Stimulated activated naive CD4-positive, alpha-beta T cell treated with Interleukin-2 at 50 U/mL for 16 hours (primary cell): Measurements from ENCODE around the gene SLC16A12.
"Not testable (repeated sequence)": the region's sequence is repeated elsewhere in the genome, so short reads cannot be mapped to it uniquely, and the experiment has no call there.

Source experiments
- DNase-seq: peaks from one replicate; lab custom pipeline; 2025; lab: John Stamatoyannopoulos, UW

SLC16A12 gene

DNA sequence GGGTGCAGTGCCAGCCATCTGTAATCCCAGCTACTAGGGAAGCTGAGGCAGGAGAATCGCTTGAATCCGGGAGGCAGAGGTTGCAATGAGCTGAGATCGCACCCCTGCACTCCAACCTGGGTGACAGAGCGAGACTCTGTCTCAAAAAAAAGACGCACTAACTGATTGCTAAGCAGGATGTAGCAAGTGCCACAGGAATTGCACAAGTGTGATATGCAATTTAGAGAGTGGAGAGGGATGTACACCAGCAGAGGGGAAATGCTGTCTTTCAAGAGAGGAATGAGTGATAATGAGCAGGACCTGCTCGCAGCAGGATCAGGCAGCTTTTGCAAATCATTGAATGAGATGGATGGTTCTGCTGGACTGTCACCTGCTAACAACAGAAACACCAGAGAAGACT is 13.3 kb upstream of the SLC16A12 start:
- no peak for DNase-seq

DNA sequence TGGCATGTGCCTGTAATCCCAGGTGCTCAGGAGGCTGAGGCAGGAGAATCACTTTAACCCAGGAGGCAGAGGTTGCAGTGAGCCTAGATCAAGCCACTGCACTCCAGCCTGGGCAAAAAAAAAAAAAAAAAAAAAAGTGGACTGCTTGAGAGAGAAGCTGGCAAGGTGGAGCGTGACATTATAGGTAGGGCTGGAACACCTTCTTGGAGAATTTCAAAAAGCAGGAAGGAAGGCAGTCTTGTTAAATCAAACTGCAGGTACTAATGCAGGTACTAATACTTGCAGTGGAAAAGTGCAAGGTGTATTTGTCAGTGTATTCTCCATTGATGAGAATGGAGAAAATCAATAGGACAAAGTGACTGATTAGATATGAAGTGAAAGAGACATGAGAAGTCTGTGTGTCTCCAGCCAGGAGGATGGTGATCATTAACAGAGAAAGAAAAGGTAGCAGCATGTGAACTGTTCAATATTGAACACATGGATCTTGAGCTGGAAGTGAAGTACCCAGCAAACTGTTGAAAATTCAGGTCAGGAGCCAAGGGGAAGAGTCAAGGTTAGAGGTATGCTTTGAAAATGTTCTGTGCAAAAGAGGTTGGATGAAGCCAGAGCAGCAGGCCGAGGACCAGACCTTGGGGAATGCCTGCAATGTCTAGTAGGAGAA is 12.6 kb upstream of the SLC16A12 start:
- no peak for DNase-seq

DNA sequence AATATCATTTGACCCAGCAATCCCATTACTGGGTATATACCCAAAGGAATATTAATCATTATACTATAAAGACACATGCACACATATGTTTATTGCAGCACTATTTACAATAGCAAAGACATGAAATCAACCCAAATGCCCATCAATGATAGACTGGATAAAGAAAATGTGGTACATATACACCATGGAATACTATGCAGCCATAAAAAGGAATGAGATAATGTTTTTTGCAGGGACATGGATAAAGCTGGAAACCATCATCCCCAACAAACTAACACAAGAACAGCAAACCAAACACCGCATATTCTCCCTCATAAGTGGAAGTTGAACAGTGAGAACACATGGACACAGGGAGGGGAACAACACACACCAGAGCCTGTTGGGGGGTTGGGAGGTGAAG is 11.3 kb upstream of the SLC16A12 start:
- not testable (repeated sequence) for DNase-seq

DNA sequence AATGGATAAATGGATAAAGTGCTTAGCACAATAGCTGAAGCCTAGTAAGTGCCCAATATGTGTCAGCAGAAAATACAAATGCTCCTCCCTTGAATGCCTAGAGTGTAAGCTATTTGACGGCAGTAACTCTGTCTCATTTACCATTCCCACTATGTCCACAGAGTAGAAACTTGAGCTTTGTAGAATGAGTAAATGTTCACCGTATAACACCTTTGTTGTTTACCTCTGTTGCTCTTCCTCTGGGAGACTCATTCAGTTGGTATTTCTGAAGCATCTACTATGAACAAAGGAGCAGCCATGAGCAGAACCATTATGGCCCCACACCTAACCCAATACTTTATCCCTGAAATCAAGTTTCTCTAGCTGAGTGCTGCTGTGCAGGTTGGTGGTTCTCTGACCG is 8.4 kb upstream of the SLC16A12 start:
- DNase-seq = no peak

DNA sequence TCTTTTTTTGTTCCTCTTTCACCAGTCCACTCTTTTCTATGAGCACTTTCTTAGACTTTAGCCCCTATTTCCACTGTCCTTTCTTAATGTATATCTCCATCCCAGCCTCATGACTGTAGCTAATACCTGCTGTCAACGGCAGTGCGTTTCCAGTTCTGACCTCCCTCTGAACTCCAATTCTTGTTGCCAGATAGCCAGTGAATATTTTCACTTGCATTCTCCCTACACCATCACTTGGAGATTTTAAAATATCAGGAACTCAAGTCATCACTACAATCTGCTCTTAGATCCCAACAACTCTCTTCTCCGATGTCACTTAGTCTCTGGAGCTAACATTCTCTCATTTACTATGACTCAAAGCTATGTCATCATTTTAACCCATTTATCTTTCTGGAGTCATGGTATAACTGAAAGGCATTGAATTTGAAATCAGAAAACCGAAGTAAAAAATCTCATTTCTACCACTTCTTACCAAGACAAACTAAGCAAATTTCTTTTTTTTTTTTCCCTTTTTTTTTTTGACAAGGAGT is 5.1 kb upstream of the SLC16A12 start:
- no peak for DNase-seq

DNA sequence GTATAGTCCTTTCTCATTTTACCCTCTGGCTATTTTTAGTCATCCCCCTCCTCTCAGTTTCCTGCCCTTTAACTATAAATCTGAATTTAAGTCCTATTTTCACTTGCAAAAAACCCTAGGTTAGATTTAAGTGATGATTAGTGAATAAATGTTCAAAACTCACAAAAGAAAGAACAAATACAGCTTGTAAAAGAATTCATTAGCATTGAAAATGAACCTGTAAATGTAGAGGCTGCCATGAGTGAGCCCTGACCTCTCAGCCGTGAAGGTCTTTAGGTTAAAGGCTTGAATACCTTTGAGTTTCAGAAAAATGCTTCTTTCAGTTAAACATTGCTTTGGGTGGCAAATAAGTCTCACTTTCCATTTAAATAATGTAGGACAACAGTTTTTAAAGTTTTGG is 2.0 kb upstream of the SLC16A12 start:
- DNase-seq = no peak

DNA sequence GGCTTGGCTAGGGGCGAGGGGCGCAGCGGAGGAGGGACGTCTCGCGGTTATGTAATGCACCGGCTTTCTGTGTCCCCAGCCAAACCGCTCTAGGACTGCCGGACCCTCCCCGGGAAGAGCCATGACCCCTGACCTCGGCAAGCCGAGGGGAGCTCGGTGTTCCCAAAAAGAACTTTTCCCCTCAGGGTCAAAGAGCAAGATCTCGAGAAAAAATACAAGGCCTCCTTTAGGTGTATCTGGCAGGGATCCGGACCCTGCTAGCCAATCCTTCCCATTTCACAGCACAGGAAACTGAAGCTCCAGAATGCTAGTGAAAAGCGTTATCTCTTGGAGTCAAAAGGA is 590 bp upstream of the SLC16A12 start:
- DNase-seq = no peak

DNA sequence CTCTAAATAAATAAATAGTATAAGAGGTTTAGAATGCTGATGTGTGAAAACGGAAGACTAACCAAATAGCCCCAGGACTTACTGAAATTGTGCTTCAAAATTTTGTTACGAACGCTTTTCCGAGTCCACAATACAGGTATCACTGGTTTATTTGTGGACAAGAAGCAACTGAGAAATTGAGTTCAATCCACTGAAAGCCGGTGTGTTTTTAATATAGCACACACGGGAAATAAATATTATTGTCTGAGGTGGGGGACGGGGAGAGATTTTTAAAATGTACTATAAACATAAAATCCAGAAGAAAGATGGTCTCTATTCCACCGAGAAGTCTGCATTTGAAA is 598 bp downstream of the SLC16A12 start:
- DNase-seq = no peak

DNA sequence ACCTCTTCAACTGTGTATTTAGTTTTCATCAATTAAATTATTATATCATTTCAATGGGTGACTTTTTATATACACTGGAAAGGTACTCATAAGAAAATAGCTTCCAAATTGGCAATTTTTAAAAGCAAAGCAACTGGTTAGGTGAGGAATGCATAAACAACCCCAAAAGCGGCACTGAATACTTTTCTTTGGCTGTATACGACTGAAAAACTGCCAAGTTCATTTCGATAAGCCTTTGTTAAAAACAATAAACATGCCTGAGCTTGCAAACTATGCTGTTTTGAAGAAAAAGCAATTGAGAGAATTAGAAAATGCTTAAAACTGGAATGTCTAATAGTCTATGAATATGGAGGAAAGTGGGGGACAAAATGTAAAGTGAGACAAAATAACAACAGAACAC is 2.9 kb downstream of the SLC16A12 start:
- no peak for DNase-seq

DNA sequence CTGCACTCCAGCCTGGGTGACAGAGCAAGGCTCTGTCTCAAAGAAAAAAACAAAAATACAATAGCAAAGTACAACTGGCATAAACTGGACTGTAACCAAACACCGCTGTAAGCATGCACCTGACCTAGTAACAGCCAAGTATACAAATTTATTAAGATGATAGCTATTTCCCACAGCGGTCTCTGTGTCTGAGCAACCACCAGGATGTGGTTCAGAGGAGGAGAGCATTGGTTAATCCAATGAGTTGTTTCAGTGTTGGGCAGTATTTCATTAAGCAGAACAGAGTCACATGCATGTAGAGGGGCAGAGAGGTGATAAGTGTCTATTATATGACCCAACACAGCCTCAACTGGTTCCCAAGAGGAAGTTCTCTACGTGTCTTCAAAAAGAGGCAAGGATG is 4.0 kb downstream of the SLC16A12 start:
- DNase-seq = no peak

DNA sequence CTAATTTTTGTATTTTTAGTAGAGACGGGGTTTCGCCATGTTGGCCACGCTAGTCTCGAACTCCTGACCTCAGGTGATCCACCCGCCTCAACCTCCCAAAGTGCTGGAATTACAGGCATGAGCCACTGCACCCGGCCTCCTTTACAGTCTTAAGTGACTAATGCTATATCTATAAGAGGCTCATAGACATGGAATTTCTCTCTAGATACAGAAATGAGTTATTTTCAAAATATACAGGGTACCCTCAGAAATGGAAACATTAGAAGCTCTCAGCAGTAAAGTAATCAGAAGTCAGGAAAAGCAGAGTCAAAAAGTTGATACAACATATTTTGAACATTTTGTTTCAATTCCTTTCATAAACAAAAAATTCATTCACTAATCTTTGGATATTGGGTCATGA is 5.7 kb downstream of the SLC16A12 start:
- DNase-seq = not testable (repeated sequence)

DNA sequence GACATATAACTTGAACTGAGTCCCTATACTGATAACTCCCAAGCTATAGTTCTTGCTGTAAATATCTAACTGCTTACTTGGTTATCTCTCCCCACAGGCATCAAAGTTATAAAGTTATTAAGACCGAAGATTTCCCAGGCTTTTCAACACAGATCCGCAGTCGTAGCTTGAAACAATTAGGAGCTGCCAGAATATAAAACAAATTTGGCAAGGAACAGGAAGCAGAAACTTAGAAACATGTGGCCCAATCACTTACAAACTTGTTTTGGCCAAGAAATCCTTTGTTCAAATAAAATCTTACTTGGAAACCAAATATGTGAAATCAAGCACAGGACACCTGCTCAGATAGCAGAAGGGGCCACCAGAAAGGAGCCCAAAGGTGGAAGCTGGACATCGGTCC is 9.0 kb downstream of the SLC16A12 start:
- DNase-seq = no peak

DNA sequence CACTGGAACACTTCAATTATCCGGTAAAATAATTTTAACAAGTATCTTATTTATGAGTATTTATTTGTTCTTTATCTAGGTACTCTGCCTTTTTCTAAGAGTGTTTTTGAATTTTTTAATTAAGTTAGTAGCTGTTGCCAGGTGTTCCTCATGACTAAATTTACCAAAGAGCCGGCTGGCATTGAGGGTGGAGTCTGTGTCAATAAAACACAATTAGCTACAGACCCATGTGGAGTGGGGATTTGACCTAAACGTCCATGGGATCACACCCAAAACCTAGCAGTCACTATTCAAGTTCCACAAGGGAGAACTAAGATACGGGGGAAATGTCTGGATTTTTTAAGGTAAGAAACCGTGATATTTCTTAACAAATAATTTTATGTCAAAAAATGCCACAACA is 9.8 kb downstream of the SLC16A12 start:
- DNase-seq = no peak

DNA sequence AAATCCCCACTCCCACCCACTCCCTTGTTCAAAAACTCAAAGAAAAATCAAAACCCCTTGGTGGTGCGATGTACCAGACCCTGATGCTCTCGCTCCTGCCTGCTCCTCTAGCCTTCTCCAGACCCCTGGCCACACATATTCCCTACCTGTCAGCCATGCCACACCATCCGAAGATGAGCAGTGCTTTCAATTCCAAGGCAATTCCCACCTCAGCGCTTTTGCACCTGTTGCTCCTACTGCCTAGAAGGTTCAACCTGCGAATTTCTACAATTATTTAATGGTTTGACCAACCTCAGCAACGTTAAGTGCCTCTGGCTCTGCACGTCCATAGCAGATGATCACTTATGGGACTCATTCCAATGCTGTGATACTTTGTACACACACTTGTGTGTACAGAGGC is 11.1 kb downstream of the SLC16A12 start:
- DNase-seq = no peak

DNA sequence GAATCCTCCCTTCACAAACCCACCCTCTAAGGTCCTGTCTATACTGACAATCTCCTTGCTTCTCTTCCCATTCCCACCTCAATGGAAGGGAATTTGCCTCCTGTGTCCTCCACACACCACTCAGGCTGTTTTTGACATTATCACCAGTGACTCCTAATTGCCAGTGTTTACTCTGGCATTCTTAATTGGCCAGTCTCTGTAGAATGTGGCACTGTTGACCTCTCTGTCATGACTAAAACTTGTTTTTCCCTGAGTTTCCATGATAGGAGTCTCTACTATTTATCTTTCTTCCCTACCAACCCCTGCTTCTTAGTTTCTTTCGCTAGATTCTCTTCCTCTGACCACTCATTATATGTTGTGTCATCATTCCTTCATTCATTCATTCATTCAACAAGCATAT is 12.1 kb downstream of the SLC16A12 start:
- DNase-seq = no peak

DNA sequence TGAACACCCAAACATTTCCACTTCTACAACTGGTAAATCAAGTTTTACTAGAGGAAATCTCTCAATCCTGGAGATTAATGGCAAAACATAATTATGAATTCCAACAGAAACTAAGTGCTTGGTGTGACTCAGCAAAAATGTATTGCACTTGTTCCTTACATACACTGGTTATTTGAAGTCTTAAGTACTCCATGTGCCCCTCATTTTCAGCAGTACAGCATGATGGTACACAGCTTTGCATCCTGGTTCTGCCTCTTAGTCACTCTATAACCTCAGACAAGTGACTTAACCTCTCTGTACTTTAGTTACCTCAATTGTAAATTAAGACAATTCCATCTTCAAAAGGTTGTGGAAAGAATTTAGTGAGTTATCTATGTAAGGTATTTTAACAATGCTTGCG is 12.9 kb downstream of the SLC16A12 start:
- DNase-seq = no peak

DNA sequence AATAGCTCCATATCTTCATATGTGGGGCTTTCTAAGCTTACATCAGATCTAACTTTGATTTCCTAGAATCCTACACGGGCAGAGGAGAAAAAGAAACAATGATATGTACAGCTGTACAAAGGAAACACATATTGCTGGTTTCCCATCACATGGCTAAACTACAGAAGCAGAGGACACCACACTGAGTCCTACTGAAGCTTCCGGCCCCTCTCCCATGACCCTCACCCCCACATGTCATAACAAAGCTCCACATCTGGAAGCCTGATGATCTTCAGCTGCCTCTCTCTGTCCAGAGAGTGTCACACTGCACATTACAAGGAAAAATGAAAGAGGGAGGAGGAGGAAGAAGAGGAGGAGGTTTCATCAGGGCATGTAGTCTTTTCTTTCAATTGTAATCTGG is 14.0 kb downstream of the SLC16A12 start:
- no peak for DNase-seq

DNA sequence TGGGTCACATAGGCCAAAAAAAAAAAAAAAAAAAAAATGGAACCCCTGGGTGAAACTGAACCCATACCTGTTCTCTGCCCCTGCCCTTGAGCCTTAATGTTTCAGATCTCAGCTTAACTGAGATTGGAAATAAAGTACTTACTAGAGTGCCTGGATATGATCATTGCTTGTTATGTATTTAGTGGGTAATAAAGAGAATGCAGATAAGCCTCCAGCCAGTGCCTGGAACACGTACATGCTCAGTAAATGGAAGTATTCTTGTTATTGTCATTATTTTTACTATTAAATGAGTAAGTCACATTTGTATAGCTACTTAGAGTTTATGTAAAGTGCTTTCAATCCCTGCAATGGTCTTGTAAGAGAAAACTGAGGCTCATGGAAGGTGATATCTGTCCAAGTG is 14.7 kb downstream of the SLC16A12 start:
- no peak for DNase-seq

DNA sequence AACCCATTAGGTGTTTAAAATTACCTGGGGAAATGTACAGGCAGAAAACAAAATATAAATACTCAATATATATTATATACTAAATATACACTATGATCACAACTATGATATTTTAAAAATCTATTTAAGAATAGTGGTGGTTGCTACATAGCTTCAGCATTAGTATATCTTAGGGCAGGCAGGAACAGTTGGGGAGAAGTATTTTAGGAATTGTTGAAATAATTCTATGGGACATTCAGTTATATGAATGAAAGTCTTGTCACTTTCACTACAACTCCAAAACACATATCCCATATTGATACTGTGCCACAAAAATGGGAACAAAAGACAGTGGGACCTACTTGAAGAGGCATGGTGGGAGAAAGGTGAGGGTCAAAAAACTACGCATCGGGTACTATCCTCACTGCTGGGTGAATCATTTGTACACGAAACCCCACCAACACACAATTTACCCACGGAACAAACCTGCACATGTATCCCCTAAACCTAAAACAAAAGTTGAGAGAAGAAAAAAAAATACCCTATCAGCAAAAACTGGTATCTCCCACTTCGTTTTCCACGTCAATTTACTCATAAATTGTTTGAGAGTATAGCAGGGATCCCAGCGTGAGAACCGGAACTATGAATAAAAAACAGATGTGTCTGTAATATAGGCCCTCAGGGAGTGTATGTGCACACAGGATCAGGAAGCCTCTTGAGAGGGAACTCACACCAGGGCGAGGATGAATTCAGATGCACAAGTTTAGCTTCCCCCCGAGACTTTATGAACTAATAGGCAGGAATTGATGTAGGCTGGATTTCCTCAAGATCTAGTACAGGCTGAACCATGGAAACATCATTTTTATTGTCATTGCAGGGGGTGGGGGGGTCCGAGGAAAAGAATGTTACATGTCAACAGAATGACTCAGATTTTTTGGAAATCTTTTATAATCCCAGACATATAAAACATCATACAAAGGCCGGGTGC is 16.2 kb downstream of the SLC16A12 start:
- no peak for DNase-seq

DNA sequence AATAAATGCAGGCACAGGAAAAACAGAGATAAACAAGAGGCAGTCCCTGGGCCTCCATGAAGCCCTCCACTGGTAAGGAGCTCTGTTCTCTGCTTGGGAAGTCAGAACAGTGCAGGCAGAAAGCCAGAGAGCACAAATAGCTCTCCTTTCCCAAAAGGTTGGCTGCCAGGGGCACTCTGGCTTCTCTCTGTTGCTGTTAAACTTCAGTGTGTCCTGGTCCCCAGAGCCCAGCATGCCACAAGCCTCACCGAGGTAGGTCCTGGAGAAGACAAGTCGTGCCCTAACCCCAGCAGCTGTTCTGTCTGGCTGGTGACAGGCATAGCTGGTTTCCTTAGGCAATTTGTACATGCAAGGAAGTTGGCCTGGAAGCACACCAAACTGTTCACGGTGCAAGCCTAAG is 17.3 kb downstream of the SLC16A12 start:
- no peak for DNase-seq

DNA sequence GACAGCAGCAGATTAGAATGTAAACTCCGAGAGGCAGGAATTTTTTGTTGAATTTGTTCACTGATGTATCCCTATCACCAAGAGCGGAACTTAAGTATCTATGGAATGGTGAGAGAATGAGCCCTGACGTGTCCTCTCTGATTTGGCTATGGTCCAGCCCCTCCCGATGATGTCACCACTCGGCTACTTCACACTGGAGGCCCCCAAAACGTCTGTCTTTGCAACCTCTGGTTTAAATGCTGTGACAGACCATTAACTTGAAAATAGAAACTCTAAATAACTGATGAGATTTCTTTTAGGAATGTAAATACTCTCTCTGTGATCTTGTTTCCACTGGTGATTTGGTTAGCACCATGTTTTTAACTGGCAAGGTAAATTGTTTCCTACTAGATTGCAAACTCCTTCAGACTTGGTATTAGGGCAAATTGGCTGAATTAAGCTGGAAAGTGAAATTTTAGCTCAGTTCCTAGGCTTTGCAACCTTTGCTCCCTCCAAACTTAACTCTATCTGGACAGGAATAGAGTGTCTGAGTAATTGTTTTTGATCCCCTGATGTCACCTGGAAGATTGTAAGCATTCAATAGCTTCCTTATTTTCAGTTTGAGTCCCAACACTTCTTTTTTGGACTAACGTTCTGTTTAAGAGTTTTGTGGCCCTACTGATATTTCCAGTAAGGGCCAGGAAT is 19.1 kb downstream of the SLC16A12 start:
- no peak for DNase-seq

DNA sequence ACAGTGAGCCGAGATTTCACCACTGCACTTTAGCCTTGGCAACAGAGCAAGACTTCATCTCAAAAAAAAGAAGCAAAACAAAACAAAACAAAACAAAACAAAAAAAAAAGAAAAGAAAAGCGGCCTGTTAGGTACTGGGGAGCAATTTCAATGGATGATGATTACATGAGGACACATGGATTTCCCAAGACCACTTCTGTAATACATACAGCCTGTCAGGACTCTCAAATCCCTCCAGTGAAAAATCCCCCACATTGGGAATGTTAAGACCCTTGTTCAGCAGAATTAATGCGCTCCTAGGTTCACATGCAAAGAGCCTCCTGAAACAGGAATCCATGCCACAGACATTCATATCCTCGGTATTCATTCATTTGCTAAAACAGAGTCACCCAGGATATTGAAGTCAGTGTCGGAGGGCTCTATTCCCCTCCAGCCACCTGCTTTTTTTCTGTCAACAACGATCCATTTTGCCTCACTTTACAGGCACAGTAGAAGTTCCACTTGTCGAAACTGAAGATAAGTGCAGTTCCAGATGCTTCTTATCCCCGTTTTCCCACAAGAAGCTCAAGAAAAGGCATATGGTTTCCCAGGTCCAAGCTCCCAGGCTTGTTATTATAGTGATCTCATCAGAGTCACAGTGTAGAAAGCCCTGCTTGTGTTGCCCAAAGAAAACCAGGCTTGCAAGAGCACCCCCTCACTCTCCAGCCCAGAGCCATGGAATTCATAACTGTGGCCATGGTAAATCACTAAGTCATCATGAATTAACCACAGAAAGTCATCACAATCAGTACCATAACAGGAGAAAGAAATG is 20.2 kb downstream of the SLC16A12 start:
- no peak for DNase-seq
